H1 (cell line): Measurements from ENCODE around the gene TRAPPC6A. TPM values are rescaled to one million over a fixed set of nuclear protein-coding genes. Genes with fewer than 3 reads are reported as not detected.

Experiments used
- CTCF ChIA-PET: fragments of 300-600 bp; sonication (Branson Sonifier 250); formaldehyde crosslinking; loops from one replicate; lab custom pipeline; 2021; ENCODE audit not compliant: partially characterized antibody; lab: Charles Lee
- POLR2A ChIA-PET: fragments of 300-600 bp; sonication (Branson Sonifier 250); formaldehyde crosslinking; loops from one replicate; lab custom pipeline; 2021; ENCODE audit warnings: inconsistent platforms; ENCODE audit not compliant: partially characterized antibody; lab: Charles Lee
- DNase-seq, 2 experiments: peaks; one replicate each; pipeline versions ENCODE4 v3.0.0 to v3.0.0-alpha.2; 2010 to 2022; ENCODE audit warnings: low spot score in 2 of 2, low read depth in 1 of 2, mixed read lengths in 1 of 2
- FAIRE-seq: peaks from 2 replicates; lab custom pipeline; 2011; peaks lifted over from hg19 to GRCh38; lab: Jason Lieb, UNC
- H2AFZ ChIP-seq: 2 replicates; pipeline ENCODE4 v1.8.1; 2012; ENCODE audit warnings: low read length, inconsistent platforms
- H2AK5ac ChIP-seq: 2 replicates; pipeline ENCODE4 v1.6.1; 2013; ENCODE audit warnings: low read depth, low read length
- H2BK120ac ChIP-seq: replicated peaks from 2 replicates; pipeline ENCODE3; 2013; ENCODE audit warnings: low read depth, low read length, inconsistent platforms
- H2BK12ac ChIP-seq: 2 replicates; pipeline ENCODE4 v1.6.1; 2013; ENCODE audit warnings: low read depth, low read length
- H2BK15ac ChIP-seq: 2 replicates; pipeline ENCODE4 v1.6.1; 2013; ENCODE audit warnings: low read length
- H2BK20ac ChIP-seq: 2 replicates; pipeline ENCODE4 v1.6.1; 2013; ENCODE audit warnings: low read length
- H2BK5ac ChIP-seq: 2 replicates; pipeline ENCODE4 v1.6.1; 2013; ENCODE audit warnings: low read depth, low read length
- H3K14ac ChIP-seq: 2 replicates; pipeline ENCODE4 v1.6.1; 2013; ENCODE audit warnings: inconsistent platforms; ENCODE audit not compliant: insufficient read length
- H3K18ac ChIP-seq: 2 replicates; pipeline ENCODE4 v1.6.1; 2013; ENCODE audit warnings: low read length; ENCODE audit errors: extremely low read depth
- H3K23ac ChIP-seq: 2 replicates; pipeline ENCODE4 v1.6.1; 2013; ENCODE audit warnings: inconsistent platforms; ENCODE audit not compliant: insufficient read length
- H3K23me2 ChIP-seq: 2 replicates; pipeline ENCODE4 v1.6.1; 2013; ENCODE audit warnings: low read depth, low read length
- H3K27ac ChIP-seq: 2 replicates; pipeline ENCODE4 v1.6.1; 2011; ENCODE audit warnings: low read depth, low read length, inconsistent platforms
- H3K27me3 ChIP-seq, 4 experiments: replicated peaks in 1 of 4; 1 replicate in 1 of 4; 2 replicates in 3 of 4; pipeline versions ENCODE4 v1.6.1 to v1.8.1; 2011 to 2013; ENCODE audit warnings: low read length in 3 of 4, mild to moderate bottlenecking in 3 of 4, inconsistent platforms in 2 of 4, mixed read lengths in 2 of 4, moderate library complexity in 1 of 4; ENCODE audit not compliant: control insufficient read depth in 3 of 4, insufficient read depth in 3 of 4; ENCODE audit errors: extremely low read depth in 1 of 4
- H3K36me3 ChIP-seq, 4 experiments: 2 replicates each; pipeline versions ENCODE4 v1.6.1 to v1.8.1; 2011 to 2013; ENCODE audit warnings: mild to moderate bottlenecking in 4 of 4, low read length in 3 of 4, moderate library complexity in 2 of 4, control low read depth in 1 of 4, inconsistent platforms in 1 of 4; ENCODE audit not compliant: insufficient read depth in 4 of 4, control insufficient read depth in 2 of 4
- H3K4ac ChIP-seq: replicated peaks from 2 replicates; pipeline ENCODE3; 2013; ENCODE audit warnings: low read length, low read depth, mixed read lengths, inconsistent platforms; ENCODE audit not compliant: insufficient read length
- H3K4me1 ChIP-seq, 4 experiments: replicated peaks in 1 of 4; 1 replicate in 1 of 4; 2 replicates in 3 of 4; pipeline versions ENCODE4 v1.6.1 to v1.8.1; 2011 to 2013; ENCODE audit warnings: low read length in 3 of 4, inconsistent platforms in 2 of 4, mixed read lengths in 1 of 4; ENCODE audit not compliant: insufficient read depth in 4 of 4, control insufficient read depth in 3 of 4
- H3K4me2 ChIP-seq, 2 experiments: 2 replicates each; pipeline versions ENCODE4 v1.6.1 to v1.8.1; 2011 to 2013; ENCODE audit warnings: low read depth in 2 of 2, low read length in 2 of 2, control low read depth in 1 of 2, inconsistent platforms in 1 of 2, mild to moderate bottlenecking in 1 of 2; ENCODE audit not compliant: insufficient read depth in 1 of 2
- H3K4me3 ChIP-seq, 4 experiments: fragments of 200-600, 300-600 bp in 1 of 4; sonication (generic), shearing (Covaris generic), sonication (Bioruptor Twin) in 1 of 4; 2 replicates each; pipeline versions ENCODE4 v1.5.1 to v1.8.1; 2011 to 2016; ENCODE audit warnings: low read length in 4 of 4, low read depth in 3 of 4, control low read depth in 2 of 4, inconsistent platforms in 2 of 4, mild to moderate bottlenecking in 2 of 4, mixed read lengths in 1 of 4, moderate library complexity in 1 of 4; ENCODE audit not compliant: insufficient read depth in 2 of 4; ENCODE audit errors: extremely low read depth in 1 of 4
- H3K56ac ChIP-seq: replicated peaks from 2 replicates; pipeline ENCODE3; 2013; ENCODE audit warnings: low read depth, mild to moderate bottlenecking, mixed read lengths, low read length, inconsistent platforms; ENCODE audit not compliant: insufficient read length
- H3K79me1 ChIP-seq: 2 replicates; pipeline ENCODE4 v1.6.1; 2013; ENCODE audit warnings: low read depth, low read length, control low read depth
- H3K79me2 ChIP-seq, 2 experiments: 2 replicates each; pipeline versions ENCODE4 v1.6.1 to v1.8.1; 2012 to 2013; ENCODE audit warnings: low read length in 2 of 2, mild to moderate bottlenecking in 2 of 2, inconsistent platforms in 1 of 2; ENCODE audit not compliant: insufficient read depth in 2 of 2, control insufficient read depth in 1 of 2
- H3K9ac ChIP-seq, 4 experiments: replicated peaks in 1 of 4; 1 replicate in 1 of 4; 2 replicates in 3 of 4; pipeline versions ENCODE4 v1.6.1 to v1.8.1; 2011 to 2013; ENCODE audit warnings: low read depth in 3 of 4, low read length in 3 of 4, control low read depth in 2 of 4, mild to moderate bottlenecking in 2 of 4, moderate library complexity in 2 of 4, inconsistent platforms in 1 of 4; ENCODE audit errors: extremely low read depth in 1 of 4
- H3K9me3 ChIP-seq, 2 experiments: 2 replicates each; pipeline versions ENCODE4 v1.6.1 to v1.8.1; 2012 to 2013; ENCODE audit warnings: mild to moderate bottlenecking in 2 of 2, moderate library complexity in 2 of 2, control low read depth in 1 of 2, inconsistent platforms in 1 of 2, low read depth in 1 of 2, low read length in 1 of 2, mixed read lengths in 1 of 2; ENCODE audit not compliant: insufficient read depth in 2 of 2
- H4K20me1 ChIP-seq, 2 experiments: replicated peaks in 1 of 2; 2 replicates each; pipeline versions ENCODE3 to v1.8.1; 2011 to 2013; ENCODE audit warnings: inconsistent platforms in 2 of 2, low read length in 2 of 2, mild to moderate bottlenecking in 1 of 2; ENCODE audit not compliant: insufficient read depth in 2 of 2, control insufficient read depth in 1 of 2
- H4K5ac ChIP-seq: 2 replicates; pipeline ENCODE4 v1.6.1; 2013; ENCODE audit warnings: low read length, low read depth, mixed read lengths, inconsistent platforms; ENCODE audit not compliant: insufficient read length
- H4K8ac ChIP-seq: 2 replicates; pipeline ENCODE4 v1.8.0; 2013; ENCODE audit warnings: mild to moderate bottlenecking, moderate library complexity, low read length, inconsistent platforms; ENCODE audit not compliant: insufficient read depth; ENCODE audit errors: extremely low read depth
- H4K91ac ChIP-seq: replicated peaks from 2 replicates; pipeline ENCODE3; 2013; ENCODE audit warnings: low read length, mixed read lengths, inconsistent platforms; ENCODE audit not compliant: insufficient read length
- ASH2L ChIP-seq: fragments of 200-600, 300-600 bp; sonication (generic); IDR thresholded peaks from one replicate; pipeline ENCODE4 v1.7.1; 2017; ENCODE audit warnings: low read length
- CREB1 ChIP-seq: IDR thresholded peaks from 2 replicates; pipeline ENCODE4 v1.6.1; 2012; ENCODE audit warnings: inconsistent platforms
- HDAC2 ChIP-seq, 2 experiments: fragments of 300-600 bp in 1 of 2; sonication (generic) in 1 of 2; IDR thresholded peaks; 2 replicates each; pipeline ENCODE4 v1.6.1; 2011 to 2012; ENCODE audit warnings: low read depth in 2 of 2, low read length in 2 of 2, mild to moderate bottlenecking in 2 of 2, moderate library complexity in 2 of 2, borderline replicate concordance in 1 of 2, inconsistent platforms in 1 of 2
- JUN ChIP-seq: IDR thresholded peaks from 2 replicates; pipeline ENCODE4 v1.6.1; 2011; ENCODE audit warnings: low read depth, mild to moderate bottlenecking, improper control_type of control experiment, low read length
- JUND ChIP-seq: IDR thresholded peaks from 2 replicates; pipeline ENCODE4 v1.6.1; 2011; ENCODE audit warnings: mild to moderate bottlenecking, improper control_type of control experiment, low read length
- NANOG ChIP-seq: IDR thresholded peaks from 2 replicates; pipeline ENCODE4 v1.6.1; 2011; ENCODE audit warnings: low read length, low read depth, mild to moderate bottlenecking, inconsistent platforms; ENCODE audit not compliant: insufficient read depth, poor library complexity, severe bottlenecking
- PHF8 ChIP-seq: fragments of 200-600 bp; sonication (generic); conservative IDR thresholded peaks from 2 replicates; pipeline ENCODE4 v1.7.1; 2012; ENCODE audit warnings: low read depth, mild to moderate bottlenecking, inconsistent platforms, low read length, moderate library complexity
- POU5F1 ChIP-seq: IDR thresholded peaks from 2 replicates; pipeline ENCODE4 v1.6.1; 2011; ENCODE audit warnings: low read depth, mild to moderate bottlenecking, low read length, moderate library complexity
- RNF2 ChIP-seq: fragments of 200-900, 300-1000 bp; sonication (generic); IDR thresholded peaks from 2 replicates; pipeline ENCODE4 v1.7.1; 2016; ENCODE audit warnings: borderline replicate concordance, low read depth, mild to moderate bottlenecking, antibody characterized with exemption, low read length; ENCODE audit not compliant: poor library complexity, severe bottlenecking; ENCODE audit errors: missing control alignments
- SIRT6 ChIP-seq: IDR thresholded peaks from one replicate; pipeline ENCODE4 v1.7.1; 2012; ENCODE audit warnings: low read length, inconsistent platforms
- YY1 ChIP-seq: IDR thresholded peaks from 2 replicates; pipeline ENCODE4 v1.6.1; 2011; ENCODE audit warnings: low read depth, mild to moderate bottlenecking, low read length
- WGBS, 2 experiments: shearing (Covaris generic) in 1 of 2; methylation state at CpG; one replicate each; pipeline versions ENCODE4 v1.1.6 to v1.1.7; 2013 to 2015; ENCODE audit warnings: low lambda C conversion rate in 2 of 2, mixed read lengths in 2 of 2, inconsistent platforms in 1 of 2, low coverage in 1 of 2, missing lambda C conversion rate in 1 of 2; ENCODE audit not compliant: insufficient replicate concordance in 2 of 2, insufficient coverage in 1 of 2, insufficient read length in 1 of 2; ENCODE audit errors: extremely low coverage in 1 of 2, missing lambda C conversion rate in 1 of 2; 5-methylcytosine and 5-hydroxymethylcytosine counted together
- polyA plus RNA-seq, 7 experiments: library from polyadenylated mRNA; depleted of rRNA in 3 of 7; stranded (reverse) in 5 of 7; unstranded in 2 of 7; fragments of >200 nt in 5 of 7; fragments of 200-250 nt in 2 of 7; gene quantifications; 1 replicate in 5 of 7; 2 replicates in 1 of 7; 4 replicates in 1 of 7; pipeline versions ENCODE4 v1.2.1 to v1.2.3, GENCODE V29; 2011 to 2013; ENCODE audit warnings: missing spikeins in 2 of 7, mixed read lengths in 2 of 7
- total RNA-seq: library from RNA; stranded (reverse); fragmentation: NEBNext Ultra II Directional; extraction: Animal tissue kit (Norgen Biotek cat#: 25700); gene quantifications from 2 replicates; pipeline ENCODE4 v1.2.1, GENCODE V29; 2021

Gene TRAPPC6A
- total and polyA plus RNA-seq, 2 of the 8 experiments (the other 6 are each of a cell fraction or from before 2014, with no cell fraction given), result 31.8 to 130 TPM

DNA sequence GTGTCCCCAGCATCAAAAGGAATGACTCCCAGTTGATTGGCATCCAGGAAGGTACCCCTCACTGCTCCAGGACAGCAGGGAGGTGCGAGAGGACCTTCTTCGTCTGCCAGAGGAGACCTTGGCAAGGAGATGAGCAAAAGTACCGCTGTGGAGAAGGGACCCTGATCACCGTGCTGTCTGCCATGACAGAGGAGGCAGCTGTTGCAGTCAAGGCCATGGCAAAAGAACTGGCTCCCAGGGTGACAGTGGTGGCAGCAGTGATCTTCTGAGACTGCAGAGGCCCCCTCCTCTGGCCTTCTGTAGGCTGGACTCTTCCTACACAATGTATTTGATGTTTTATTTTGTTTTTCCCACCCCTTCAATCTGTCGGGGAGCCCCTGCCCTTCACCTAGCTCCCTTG lies 49.2 kb downstream of the TRAPPC6A start:
- FAIRE-seq, result no peak
- TF ChIP-seq JUND (no peak), CREB1 (no peak), ASH2L (no peak), YY1 (no peak), NANOG (no peak), RNF2 (no peak), SIRT6 (no peak), PHF8 (no peak), POU5F1 (no peak), JUN (no peak), HDAC2 (IDR thresholded peaks at IDR 0.05; ENCODE audit: borderline replicate concordance in 1 of 2, low read depth in 2 of 2, low read length in 2 of 2) (no peak)
- TF ChIP-seq, all 59 proteins: peak for 0
- H3K56ac ChIP-seq, result no peak overlapping the region
- H3K27ac ChIP-seq, result no peak overlapping the region
- peaks cover 0 to 42% of the 10 kb centered on the region in 2 experiments; a peak in 2 of 4 replicates for H3K79me2 ChIP-seq
- H3K79me1 ChIP-seq, result peaks cover 23% of the 10 kb centered on the region
- H3K4me2 ChIP-seq, result no peak overlapping the region
- H4K20me1 ChIP-seq, result peaks cover 17 to 32% of the 10 kb centered on the region in 2 experiments
- ChIA-PET CTCF (interaction anchor here (1.3 kb wide), 1 partner anchor 37 kb away, joined by 3 read pairs; no protein-coding TSS in a partner anchor), POLR2A (interaction anchor here (0.9 kb wide), 1 partner anchor 39 kb away, joined by 3 read pairs; no protein-coding TSS in a partner anchor)
- no peaks in the 10 kb centered on the region for H3K23me2 ChIP-seq
- no peak overlapping the region for H4K8ac ChIP-seq
- H2AFZ ChIP-seq, result no peak overlapping the region
- H3K14ac ChIP-seq, result no peak overlapping the region
- H2BK12ac ChIP-seq, result no peak overlapping the region
- H3K36me3 ChIP-seq, result no peaks in the 10 kb centered on the region
- H4K91ac ChIP-seq, result no peak overlapping the region
- no peak overlapping the region for H2BK120ac ChIP-seq
- H3K4ac ChIP-seq, result no peak overlapping the region
- H3K9me3 ChIP-seq, result no peaks in the 10 kb centered on the region
- no peak overlapping the region for H3K4me3 ChIP-seq
- no peak overlapping the region for H4K5ac ChIP-seq
- no peak overlapping the region for H2BK5ac ChIP-seq
- no peak overlapping the region; a peak in 1 of 7 replicates for H3K9ac ChIP-seq
- DNase-seq, result no peak
- WGBS, 2 experiments, result 92% methylated on average over 5 of the region's 5 CpGs; no CpG with 5 or more reads in 1 of the 2 experiments
- peaks cover 0 to 10% (median 7%) of the 10 kb centered on the region in 4 experiments; a peak in 6 of 7 replicates for H3K4me1 ChIP-seq
- no peak overlapping the region for H2AK5ac ChIP-seq
- H3K18ac ChIP-seq, result no peak overlapping the region
- H3K23ac ChIP-seq, result no peak overlapping the region
- no peaks in the 10 kb centered on the region; a peak in 1 of 7 replicates for H3K27me3 ChIP-seq
- no peak overlapping the region for H2BK15ac ChIP-seq
- no peak overlapping the region for H2BK20ac ChIP-seq
